Right atrium auricular region (tissue), 2 donors: Measurements from ENCODE around the gene MAPK8IP3. TPM values are rescaled to one million over a fixed set of nuclear protein-coding genes. Genes with fewer than 3 reads are reported as not detected.

ENCODE experiments used
- DNase-seq: peaks from one replicate; pipeline ENCODE4 v3.0.0-alpha.2; 2019; ENCODE audit warnings: low spot score
- H3K27ac ChIP-seq, 2 donors: fragments of 200-600 bp; sonication (generic); 1 replicate in 1 of 2; 2 replicates in 1 of 2; pipeline ENCODE4 v1.5.1; 2016 to 2019
- H3K27me3 ChIP-seq, 2 donors: fragments of 200-600 bp; sonication (generic); one replicate each; pipeline versions ENCODE4 v1.5.1 to v1.6.0; 2017 to 2019
- H3K36me3 ChIP-seq: fragments of 200-600 bp; sonication (generic); one replicate; pipeline ENCODE4 v1.5.1; 2016
- H3K4me1 ChIP-seq, 2 donors: fragments of 200-600 bp; sonication (generic); one replicate each; pipeline versions ENCODE4 v1.5.1 to v1.6.0; 2017 to 2019
- H3K4me3 ChIP-seq, 2 donors: fragments of 200-600 bp; sonication (generic); 1 replicate in 1 of 2; 2 replicates in 1 of 2; pipeline ENCODE4 v1.5.1; 2017 to 2019; ENCODE audit warnings: mild to moderate bottlenecking in 1 of 2, moderate library complexity in 1 of 2
- H3K9me3 ChIP-seq, 2 donors: fragments of 200-600 bp; sonication (generic); one replicate each; pipeline ENCODE4 v1.5.1; 2019
- total RNA-seq, 2 donors: library from RNA; depleted of rRNA; stranded (reverse); fragments of >200 nt; gene quantifications; one replicate each; pipeline ENCODE4 v1.1.0, GENCODE V29; 2016
- TF ChIP-seq, protein P1 (sequence below), 2 donors: fragments of 200-600 bp; sonication (generic); IDR thresholded peaks; one replicate each; pipeline ENCODE4 v1.5.1; 2019; ENCODE audit warnings: antibody characterized with exemption in 2 of 2

Gene MAPK8IP3
- total RNA-seq, 2 donors from 2014 or later: 43.1 to 43.3 TPM

DNA sequence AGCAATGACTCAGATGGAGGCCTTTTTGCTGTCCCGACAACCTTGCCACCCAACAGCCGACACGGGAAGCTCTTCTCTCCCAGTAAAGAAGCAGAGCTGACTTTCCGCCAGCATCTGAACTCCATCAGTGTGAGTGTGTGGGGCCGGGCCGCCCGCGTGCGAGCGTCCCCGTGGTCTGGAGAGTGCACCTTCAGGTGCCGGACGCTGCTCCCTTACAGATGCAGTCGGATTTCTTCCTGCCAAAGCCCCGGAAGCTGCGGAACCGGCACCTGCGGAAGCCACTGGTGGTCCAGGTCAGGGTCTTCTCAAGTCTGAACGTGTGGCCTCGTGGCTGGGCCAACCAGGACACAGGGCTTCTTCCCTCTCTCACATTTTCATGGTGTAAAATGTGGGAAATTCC, 43.5 kb upstream of the MAPK8IP3 start:
- H3K36me3 ChIP-seq: peaks cover 79% of the 10 kb centered on the region
- DNase-seq: no peak
- no peak overlapping the region for H3K4me3 ChIP-seq
- no peaks in the 10 kb centered on the region for H3K27me3 ChIP-seq
- peaks cover 0 to 13% of the 10 kb centered on the region in 2 donors for H3K4me1 ChIP-seq
- TF ChIP-seq, protein P1, sequence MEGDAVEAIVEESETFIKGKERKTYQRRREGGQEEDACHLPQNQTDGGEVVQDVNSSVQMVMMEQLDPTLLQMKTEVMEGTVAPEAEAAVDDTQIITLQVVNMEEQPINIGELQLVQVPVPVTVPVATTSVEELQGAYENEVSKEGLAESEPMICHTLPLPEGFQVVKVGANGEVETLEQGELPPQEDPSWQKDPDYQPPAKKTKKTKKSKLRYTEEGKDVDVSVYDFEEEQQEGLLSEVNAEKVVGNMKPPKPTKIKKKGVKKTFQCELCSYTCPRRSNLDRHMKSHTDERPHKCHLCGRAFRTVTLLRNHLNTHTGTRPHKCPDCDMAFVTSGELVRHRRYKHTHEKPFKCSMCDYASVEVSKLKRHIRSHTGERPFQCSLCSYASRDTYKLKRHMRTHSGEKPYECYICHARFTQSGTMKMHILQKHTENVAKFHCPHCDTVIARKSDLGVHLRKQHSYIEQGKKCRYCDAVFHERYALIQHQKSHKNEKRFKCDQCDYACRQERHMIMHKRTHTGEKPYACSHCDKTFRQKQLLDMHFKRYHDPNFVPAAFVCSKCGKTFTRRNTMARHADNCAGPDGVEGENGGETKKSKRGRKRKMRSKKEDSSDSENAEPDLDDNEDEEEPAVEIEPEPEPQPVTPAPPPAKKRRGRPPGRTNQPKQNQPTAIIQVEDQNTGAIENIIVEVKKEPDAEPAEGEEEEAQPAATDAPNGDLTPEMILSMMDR (IDR thresholded peaks at IDR 0.05): no peak
- no peak overlapping the region for H3K27ac ChIP-seq
- H3K9me3 ChIP-seq: no peaks in the 10 kb centered on the region

DNA sequence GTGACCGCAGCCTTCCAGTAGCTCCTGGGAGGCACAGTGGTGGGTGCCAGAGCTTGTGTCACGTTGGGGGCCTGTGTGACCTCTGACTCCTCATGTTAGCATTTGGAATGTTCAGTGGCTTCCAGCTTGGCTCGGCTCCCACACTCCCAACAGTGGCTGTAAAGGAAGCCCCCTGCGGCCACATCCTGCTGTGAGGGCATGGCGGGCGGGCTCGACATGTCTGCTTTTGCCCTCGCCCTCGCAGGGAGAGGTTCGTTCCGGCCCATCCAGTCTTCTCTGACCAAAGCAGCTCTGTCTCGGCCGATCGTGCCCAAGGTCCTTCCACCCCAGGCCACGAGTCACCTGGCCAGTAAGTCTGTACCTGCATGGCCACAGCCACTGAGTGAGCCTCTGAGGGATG, 40.2 kb upstream of the MAPK8IP3 start:
- TF ChIP-seq, protein P1 (IDR thresholded peaks at IDR 0.05): no peak
- no peaks in the 10 kb centered on the region for H3K4me1 ChIP-seq
- no peak overlapping the region for H3K4me3 ChIP-seq
- no peak for DNase-seq
- H3K27ac ChIP-seq: no peak overlapping the region
- H3K9me3 ChIP-seq: no peaks in the 10 kb centered on the region
- peaks cover 94% of the 10 kb centered on the region for H3K36me3 ChIP-seq
- no peaks in the 10 kb centered on the region for H3K27me3 ChIP-seq

DNA sequence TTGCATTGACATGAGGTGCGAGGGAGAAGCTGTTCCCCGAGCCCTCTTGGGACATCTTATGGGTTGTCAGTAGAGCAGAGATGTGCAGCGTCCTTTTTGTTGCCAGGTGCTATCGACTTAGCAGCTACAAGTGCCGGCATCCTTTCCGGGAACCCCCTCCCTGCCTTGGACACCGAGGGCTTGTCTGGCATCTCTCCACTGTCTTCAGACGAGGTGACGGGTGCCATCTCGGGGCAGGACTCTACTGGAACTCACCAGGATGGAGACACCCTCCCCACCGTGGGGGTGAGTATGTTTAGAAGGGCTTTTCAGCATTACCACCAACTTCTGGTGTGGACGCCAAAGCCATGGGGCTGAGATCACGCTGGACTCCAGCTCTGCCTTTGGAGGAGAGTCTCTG, 39.7 kb upstream of the MAPK8IP3 start:
- H3K27ac ChIP-seq: no peak overlapping the region
- no peaks in the 10 kb centered on the region for H3K27me3 ChIP-seq
- H3K4me3 ChIP-seq: no peak overlapping the region
- TF ChIP-seq, protein P1 (IDR thresholded peaks at IDR 0.05): no peak
- H3K9me3 ChIP-seq: no peaks in the 10 kb centered on the region
- no peak for DNase-seq
- H3K36me3 ChIP-seq: peaks cover 97% of the 10 kb centered on the region
- H3K4me1 ChIP-seq: no peaks in the 10 kb centered on the region

- Histone ChIP-seq H3K4me1 (no peaks in the 10 kb centered on the region), H3K27me3 (no peaks in the 10 kb centered on the region), H3K27ac (no peak overlapping the region), H3K36me3 (peaks cover 98% of the 10 kb centered on the region), H3K4me3 (no peak overlapping the region), H3K9me3 (no peaks in the 10 kb centered on the region)
- DNase-seq: no peak
- TF ChIP-seq, protein P1 (IDR thresholded peaks at IDR 0.05): no peak
Measured at GRCh38 chr16:1667271-1667670, 38.7 kb upstream of the MAPK8IP3 start.

- peaks cover 98% of the 10 kb centered on the region for H3K36me3 ChIP-seq
Measured at GRCh38 chr16:1667916-1668315, 38.1 kb upstream of the MAPK8IP3 start.

More at GRCh38 chr16:1667916-1668315, 38.1 kb upstream of the MAPK8IP3 start:
- TF ChIP-seq, protein P1 (IDR thresholded peaks at IDR 0.05): no peak
- H3K27me3 ChIP-seq: no peaks in the 10 kb centered on the region
- no peaks in the 10 kb centered on the region for H3K4me1 ChIP-seq
- no peaks in the 10 kb centered on the region for H3K9me3 ChIP-seq
- no peak overlapping the region for H3K4me3 ChIP-seq
- H3K27ac ChIP-seq: no peak overlapping the region
- no peak for DNase-seq
